ENCODE measurements around the gene LRIG1.

The LRIG1 gene

GRCh38 chr3:66342717-66343356, 158.0 kb downstream of the LRIG1 start:
- no peak for DNase-seq

- no peak for DNase-seq
These were observed 161.9 kb downstream of the LRIG1 start for GRCh38 chr3:66338927-66339326.

- no peak for DNase-seq
These were observed 164.5 kb downstream of the LRIG1 start for GRCh38 chr3:66336333-66336766.

GRCh38 chr3:66335671-66336070, 165.2 kb downstream of the LRIG1 start:
- DNase-seq = no peak

Measured in CD4-positive, alpha-beta T cell treated with Interleukin-4 for 4 hours (primary cell).